Measurements from ENCODE around the gene TRPM3.

- TF ChIP-seq CTCF (IDR thresholded peaks at IDR 0.05; ENCODE audit: low read length) (no peak), EZH2 (optimal IDR thresholded peaks at IDR 0.05; ENCODE audit: low read depth, low read length) (no peak)
These were observed 49.8 kb downstream of the TRPM3 start for GRCh38 chr9:71071633-71072032.
